GM21717 (cell line): Measurements from ENCODE around the gene LRBA.
"Not testable (repeated sequence)": the region's sequence is repeated elsewhere in the genome, so short reads cannot be mapped to it uniquely, and the experiment has no call there.

ENCODE experiments used
- ATAC-seq: cut with Tn5 transposase; IDR thresholded peaks from one replicate; pipeline ENCODE4 v1.9.1; 2021; ENCODE audit warnings: mild to moderate bottlenecking, moderate library complexity; ENCODE audit not compliant: unreplicated experiment

LRBA gene, protein sequence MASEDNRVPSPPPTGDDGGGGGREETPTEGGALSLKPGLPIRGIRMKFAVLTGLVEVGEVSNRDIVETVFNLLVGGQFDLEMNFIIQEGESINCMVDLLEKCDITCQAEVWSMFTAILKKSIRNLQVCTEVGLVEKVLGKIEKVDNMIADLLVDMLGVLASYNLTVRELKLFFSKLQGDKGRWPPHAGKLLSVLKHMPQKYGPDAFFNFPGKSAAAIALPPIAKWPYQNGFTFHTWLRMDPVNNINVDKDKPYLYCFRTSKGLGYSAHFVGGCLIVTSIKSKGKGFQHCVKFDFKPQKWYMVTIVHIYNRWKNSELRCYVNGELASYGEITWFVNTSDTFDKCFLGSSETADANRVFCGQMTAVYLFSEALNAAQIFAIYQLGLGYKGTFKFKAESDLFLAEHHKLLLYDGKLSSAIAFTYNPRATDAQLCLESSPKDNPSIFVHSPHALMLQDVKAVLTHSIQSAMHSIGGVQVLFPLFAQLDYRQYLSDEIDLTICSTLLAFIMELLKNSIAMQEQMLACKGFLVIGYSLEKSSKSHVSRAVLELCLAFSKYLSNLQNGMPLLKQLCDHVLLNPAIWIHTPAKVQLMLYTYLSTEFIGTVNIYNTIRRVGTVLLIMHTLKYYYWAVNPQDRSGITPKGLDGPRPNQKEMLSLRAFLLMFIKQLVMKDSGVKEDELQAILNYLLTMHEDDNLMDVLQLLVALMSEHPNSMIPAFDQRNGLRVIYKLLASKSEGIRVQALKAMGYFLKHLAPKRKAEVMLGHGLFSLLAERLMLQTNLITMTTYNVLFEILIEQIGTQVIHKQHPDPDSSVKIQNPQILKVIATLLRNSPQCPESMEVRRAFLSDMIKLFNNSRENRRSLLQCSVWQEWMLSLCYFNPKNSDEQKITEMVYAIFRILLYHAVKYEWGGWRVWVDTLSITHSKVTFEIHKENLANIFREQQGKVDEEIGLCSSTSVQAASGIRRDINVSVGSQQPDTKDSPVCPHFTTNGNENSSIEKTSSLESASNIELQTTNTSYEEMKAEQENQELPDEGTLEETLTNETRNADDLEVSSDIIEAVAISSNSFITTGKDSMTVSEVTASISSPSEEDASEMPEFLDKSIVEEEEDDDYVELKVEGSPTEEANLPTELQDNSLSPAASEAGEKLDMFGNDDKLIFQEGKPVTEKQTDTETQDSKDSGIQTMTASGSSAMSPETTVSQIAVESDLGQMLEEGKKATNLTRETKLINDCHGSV (N-terminal part only)

DNA sequence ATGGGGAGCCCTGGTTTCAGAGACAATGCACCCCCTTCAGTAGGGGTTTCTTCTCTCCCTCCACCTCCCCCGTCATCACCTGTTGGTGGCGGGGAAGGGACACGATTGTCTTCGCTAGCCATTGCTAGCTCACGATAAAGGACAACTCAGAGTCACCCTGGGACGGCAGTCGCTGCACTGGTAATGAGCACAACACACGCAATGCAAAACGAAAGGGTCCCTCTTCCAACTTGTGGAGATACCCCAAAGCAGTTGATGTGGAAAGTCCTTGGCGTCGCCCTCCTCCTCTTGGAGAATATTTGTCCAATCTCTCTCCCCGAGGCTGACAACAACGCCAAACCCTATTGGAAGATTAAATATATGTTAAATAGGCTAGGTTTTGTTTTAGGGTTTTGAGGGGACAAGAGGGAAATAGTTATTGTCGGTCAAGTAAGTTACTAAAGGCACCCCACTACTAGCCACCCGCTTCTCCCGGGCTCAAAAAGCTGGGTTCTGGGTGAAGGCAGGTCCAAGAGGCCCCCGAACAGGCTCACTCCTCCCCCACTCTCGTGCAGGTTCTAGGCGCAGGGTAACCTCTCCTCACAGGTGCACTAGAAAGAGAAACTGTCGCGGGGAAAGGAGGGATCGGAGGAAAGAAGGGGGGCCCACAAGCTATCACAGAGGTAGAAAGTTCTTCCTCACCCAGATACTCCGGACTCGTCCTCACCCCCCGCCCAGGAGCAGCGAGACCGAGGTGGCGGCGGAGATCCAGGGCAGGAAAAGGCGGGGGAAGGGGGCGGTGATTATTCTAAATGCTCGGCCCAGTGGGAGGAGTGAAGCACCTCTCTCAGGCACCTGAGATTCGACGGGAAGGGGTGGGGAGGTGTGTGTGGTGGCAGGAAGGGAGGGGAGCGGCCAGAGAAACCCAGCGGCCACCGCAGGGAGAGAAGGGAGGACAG, at the start of gene LRBA:
TSS of gene LRBA (minus strand) at position 764 of the 938 bp plus-strand sequence. CDS start at position 122, 642 bp downstream.
- peak; percentile 80 for ATAC-seq

DNA sequence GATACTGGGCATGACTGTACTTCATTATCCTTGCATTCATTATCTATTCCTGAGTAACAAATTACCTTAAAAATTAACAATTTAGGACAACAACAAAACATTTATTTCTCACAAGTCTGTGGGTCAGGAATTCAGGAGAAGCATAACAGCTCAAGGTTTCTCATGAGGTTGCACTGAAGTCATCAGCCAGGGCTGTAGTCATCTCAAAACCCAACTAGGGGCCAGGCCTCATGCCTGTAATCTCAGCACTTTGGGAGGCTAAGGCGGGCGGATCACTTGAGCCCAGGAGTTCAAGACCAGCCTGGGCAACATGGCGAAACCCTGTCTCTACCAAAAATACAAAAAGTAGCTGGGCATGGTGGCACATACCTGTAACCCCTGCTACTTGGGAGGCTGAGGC, 48.1 kb upstream of the LRBA start:
- ATAC-seq = not testable (repeated sequence)

DNA sequence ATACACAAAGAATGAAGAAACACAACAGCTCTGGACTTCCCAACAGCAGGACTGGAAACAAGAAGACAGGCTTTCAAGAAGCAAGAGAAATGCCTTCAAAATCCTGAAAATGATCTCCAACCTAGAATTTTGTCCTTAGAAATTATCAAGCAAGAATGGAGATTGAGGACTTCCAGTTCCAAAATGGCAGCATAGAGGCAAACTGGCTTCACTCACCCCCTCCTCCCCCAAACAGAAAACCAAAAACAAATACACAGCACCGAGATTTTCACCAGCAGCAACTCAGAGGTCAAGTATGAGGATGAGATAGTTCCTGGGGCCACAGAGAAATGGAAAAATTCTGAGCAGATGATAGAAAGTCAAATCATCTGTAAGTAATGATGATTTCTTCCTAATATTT, 40.5 kb upstream of the LRBA start:
- ATAC-seq = no peak

DNA sequence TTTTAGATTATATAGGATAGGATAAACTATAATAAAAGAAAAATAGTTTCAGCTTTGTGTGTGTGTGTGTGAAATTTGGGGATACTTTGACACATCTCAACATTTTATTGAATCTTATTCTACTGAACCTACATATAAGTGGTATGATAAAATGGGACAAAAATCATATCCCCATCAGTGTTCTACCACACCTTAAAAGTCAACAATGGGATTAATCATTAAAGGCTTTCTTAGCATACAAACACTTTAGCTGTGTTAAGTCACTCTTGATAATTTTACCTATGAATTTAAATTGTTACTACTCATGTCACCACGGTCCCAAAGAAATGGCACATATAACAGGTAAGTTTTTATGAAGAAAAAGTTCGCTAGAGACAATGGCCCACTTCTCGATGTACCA, 37.7 kb upstream of the LRBA start:
- ATAC-seq = peak; percentile 4

DNA sequence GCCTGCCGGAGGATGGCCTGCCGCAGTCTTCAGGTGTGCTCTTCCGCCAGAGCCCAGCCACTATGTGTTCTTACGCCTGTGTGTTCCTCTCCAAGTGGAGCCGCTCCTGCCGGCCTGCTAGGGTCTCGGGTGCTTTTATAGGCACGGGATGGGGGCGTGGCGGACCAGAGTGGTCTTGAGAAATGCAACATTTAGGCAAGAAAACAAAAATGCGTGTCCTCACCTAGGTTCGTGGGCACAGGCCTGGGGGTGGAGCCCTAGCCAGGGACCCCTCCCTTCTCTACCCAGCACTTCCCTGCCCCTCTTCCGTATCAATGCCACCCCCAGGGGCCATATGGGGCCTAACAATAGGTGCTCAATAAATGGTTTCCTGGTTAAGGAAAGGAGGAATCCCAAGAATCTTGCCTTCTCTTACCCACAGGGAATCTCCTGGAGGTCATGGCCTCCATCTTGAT, 34.4 kb upstream of the LRBA start:
- ATAC-seq = no peak

DNA sequence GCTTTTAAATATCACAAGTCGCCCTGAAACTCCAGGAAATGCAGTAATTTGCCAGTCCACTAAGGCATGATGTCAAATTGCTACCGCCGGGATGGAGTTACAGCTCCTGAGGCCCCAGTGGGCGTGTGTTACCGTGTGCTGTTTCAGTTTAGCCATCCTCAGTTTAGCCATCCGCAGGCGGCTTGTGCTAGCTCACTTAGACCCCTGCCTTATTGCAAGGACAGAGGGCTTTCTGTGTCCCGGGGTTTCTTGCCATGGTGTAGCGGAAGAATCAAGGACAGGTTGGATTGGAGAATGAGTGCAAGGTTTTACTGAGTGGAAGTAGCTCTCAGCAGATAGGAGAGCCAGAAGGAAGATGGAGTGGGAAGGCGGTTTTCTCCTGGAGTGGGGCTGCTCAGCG, 33.8 kb upstream of the LRBA start:
- no peak for ATAC-seq

DNA sequence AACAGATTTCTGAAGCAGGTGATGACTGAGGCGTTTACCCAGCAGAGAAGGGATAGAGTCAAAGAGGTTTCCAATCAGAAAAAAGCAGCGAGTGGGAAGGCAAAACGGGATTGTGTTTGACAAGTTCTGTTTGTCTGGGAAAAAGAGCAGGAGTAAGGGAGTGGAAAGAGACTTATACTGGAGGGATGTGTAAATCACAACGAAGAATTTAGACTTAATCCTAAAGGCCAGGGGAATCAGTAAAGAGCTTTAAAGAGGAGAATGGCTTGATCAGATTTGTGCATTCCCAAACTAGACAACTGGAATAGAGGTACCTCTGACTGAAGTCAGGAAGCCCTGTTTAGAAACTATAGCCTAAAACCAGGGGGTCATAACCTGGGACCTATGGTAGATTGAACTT, 31.5 kb upstream of the LRBA start:
- no peak for ATAC-seq

DNA sequence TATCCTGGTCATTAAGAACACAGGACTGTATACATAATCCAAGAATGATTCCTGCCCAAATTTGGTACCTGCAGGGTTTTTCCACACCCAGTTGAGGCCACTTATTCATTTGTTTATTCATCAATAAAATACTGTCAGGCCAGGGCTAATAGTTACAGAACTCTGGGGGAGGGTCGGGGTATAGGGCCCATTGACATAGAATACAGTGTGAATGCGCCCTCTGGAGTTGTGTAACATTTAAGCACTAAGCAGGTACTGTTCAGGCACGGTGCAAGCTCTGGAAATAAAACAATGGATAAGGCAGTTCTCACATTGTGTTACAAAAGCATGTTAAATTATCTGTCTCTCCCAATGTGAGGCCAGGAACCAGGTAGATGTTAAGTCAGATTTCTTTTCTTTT, 30.8 kb upstream of the LRBA start:
- no peak for ATAC-seq

DNA sequence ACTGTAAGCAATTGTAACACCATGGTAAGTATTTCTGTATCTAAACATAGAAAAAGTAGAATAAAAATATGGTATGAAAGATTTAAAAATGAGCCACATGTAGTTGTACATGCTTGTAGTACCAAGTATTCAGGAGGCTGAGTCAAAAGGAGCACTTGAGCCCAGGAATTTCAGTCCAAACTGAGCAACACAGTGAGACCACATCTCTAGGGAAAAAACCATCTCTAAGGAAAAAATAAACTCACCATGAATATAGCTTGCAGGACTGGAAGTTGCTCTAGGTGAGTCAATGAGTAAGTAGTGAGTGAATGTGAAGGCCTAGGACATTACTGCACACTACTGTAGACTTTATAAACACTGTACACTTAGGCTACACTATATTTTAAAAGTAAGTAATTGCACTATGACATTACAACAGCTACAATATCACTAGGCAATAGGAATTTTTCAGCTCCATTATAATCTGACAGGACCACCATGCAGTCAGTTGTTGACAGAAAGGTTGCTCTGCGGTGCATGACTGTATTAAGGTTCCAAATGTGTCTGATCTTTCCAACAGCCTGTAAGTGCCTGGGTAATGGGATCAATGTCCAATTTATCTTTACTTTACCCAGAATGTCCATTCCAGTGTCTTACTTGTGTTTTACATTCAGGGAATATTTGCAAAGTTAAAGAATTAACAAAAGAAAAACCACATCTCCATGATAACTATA, 28.9 kb upstream of the LRBA start:
- ATAC-seq = no peak

DNA sequence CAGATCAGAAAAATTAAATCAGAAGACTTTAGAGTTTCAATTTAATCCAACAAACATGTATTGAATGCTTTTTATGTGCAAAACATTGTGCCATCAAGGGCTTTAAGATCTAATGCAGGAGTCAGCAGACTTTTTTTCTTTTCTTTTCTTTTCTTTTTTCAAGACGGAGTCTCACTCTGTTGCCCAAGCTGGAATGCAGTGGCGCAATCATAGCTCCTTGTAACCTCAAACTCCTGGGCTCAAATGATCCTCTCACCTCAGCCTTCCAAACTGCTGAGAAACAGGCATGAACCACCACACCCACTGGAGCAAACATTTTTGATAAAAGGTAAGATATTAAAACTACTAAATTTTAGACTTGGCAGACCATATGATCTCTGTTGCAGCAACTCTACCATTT, 24.6 kb upstream of the LRBA start:
- ATAC-seq = no peak

DNA sequence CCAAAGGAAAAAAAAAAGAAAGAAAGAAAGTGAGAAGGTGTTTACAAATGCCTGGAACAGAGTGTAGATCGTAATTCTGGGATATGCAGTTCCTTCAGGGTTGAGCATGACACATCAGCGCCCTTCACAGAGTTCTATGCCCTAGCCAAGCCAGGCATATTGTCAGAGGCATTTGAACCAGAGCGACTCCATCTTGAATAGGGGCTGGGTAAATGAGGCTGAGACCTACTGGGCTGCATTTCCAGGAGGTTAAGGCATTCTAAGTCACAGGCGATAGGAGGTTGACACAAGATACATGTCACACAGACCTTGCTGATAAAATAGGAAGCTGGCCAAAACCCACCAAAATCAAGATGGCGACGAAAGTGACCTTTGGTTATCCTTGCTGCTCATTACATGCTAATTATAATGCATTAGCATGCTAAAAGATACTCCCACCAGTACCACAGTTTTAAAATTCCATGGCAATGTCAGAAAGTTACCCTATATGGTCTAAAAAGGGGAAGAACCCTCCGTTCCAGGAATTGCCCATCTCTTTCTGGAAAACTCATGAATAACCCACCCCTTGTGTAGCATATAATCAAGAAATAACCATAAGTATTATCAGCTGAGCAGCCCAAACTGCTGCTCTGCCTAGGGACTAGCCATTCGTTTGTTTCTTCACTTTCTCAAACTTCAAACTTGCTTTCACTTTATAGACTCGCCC, 23.5 kb upstream of the LRBA start:
- no peak for ATAC-seq

DNA sequence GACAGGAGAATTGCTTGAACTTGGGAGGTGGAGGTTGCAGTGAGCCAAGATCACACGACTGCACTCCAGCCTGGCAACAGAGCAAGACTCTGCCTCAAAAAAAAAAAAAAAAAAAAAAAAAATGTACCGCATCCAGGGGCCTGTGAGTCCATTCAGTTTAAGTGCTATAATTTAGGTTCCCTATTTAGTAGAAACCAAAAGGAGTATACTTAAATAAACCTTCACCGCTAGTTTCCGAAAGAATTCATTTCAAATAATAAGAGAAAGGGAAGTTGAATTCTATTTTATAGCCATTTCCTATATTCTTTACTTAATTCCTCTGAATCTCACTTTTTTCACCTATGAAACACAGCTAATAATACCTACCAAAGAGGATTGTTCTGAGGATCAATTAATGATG, 20.8 kb upstream of the LRBA start:
- ATAC-seq = no peak

DNA sequence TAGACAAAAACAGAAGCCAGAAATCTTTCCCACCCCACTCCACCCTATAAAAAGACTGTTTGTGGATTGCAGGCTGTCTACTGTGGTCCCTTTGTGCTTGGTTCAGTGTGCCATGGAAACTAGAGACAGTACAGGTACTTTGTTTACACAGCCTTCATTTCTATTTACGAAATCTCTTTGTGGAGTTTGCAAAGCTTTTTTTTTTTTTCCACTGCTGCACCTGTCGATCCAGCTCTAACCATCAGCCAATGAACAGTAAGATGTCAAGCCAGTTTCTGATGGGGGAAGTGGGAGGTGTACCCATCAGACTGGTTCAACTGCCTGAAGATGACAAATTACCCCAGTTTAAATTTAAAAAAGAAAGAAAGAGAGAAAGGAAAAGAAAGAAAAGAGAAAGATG, 20.2 kb upstream of the LRBA start:
- no peak for ATAC-seq

DNA sequence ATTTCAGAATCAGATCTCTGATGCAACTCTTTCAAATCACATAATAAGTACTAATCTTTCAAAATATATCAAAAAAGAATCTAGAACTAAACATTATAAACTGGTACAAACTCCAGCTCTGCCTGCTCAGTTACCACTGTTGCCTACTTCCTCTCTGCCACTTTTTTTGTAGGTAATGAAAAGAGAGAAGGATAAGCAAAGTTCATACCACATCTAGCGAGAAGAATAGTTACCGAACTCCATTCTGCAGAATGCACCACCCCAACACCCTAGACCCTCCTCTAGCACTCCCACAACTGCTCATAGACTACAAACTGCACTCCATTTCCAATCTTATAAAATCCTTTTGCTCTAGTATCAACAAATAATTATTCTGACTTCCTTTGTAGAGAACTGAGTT, 19.7 kb upstream of the LRBA start:
- no peak for ATAC-seq

DNA sequence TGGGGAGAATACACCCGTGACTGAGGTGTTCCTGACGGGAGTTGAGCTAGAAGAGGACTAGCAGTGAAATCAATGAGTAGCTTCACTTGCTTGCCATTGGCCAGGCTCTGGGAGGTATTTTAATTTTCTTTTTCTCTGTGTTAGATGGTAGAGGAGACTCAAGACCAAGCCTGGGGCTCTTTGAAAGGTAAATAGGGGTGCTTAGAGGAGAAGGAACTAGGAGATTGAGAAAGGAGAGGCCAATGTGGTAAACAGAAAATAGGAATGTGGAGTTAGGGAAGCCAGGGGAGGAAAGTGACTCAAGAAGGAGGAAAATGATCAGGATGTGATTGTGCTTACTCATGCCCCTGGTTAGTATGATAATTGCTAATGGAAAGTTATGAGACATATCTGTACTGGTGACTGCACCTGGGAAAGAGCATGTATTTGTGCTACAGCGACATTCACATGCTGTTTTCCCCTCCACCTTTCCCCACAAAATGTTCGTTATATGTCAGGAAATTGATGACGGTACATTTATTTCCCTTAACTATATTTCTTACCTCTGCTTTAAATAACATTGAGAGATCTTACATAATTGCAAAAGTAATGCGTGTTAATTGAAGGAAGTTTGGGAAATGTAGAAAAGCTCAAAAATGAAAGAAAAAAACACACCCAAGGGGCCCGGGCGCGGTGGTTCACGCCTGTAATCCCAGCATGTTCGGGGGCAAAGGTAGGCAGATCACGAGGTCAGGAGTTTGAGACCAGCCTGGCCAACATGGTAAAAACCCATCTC, 16.9 kb upstream of the LRBA start:
- peak; percentile 64 for ATAC-seq

DNA sequence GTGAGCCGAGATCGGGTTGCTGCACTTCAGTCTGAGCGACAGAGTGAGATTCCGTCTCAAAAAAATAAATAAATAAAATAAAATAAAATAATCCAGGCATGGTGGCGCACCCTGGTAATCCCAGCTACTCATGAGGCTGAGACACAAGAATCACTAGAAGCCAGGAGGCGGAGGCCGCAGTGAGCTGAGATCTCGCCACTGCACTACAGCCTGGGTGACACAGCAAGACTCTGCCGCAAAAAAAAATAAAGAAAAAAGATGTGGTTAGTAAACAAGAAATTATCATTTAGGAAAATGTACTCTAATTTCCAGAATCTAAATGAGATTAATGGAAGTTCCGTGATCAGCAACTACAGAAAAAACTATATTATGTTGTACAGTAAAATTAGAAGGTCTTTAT, 14.5 kb upstream of the LRBA start:
- ATAC-seq = no peak

DNA sequence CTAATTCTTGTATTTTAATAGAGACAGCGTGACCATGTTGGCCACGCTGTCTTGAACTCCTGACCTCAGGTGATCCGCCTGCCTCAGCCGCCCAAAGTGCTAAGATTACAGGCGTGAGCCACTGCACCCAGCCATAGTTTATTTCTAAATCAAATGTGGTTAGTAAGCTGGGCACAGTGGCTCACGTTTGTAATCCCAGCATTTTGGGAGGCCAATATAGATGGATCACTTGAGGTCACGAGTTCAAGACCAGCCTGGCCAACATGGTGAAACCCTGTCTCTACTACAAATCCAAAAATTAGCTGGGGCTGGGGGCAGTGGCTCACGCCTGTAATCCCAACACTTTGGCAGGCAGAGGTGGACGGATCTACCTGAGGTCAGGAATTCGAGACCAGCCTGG, 13.9 kb upstream of the LRBA start:
- ATAC-seq = not testable (repeated sequence)

DNA sequence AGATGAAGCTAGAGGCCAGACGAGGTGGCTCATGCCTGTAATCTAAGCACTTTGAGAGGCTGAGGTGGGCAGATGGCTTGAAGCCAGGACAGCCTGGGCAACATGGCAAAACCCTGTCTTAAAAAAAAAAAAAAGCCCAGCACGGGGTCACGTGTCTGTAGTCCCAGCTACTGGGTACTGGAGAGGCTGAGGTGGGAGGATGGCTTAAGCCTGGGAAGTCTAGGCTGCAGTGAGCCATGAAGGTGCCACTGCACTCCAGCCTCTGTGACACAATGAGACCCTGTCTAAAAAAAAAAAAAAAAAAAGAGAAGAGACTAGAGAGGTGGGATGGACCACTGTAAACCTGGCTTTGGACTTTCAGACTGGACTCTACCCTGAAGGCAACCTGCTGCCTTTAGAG, 10.7 kb upstream of the LRBA start:
- ATAC-seq = no peak
